WERI-Rb-1 (cell line): ENCODE data around the gene PPP2R2C.

Experiments
- DNase-seq: peaks from one replicate; pipeline ENCODE4 v3.0.0-alpha.2; 2020
- H3K27ac ChIP-seq: fragments of 250-450 bp; sonication (Bioruptor Pico); 2 replicates; pipeline ENCODE4 v1.5.1; 2020; ENCODE audit warnings: mild to moderate bottlenecking, moderate library complexity
- H3K27me3 ChIP-seq: fragments of 250-450 bp; sonication (Bioruptor Pico); 2 replicates; pipeline ENCODE4 v1.5.1; 2021; ENCODE audit warnings: mild to moderate bottlenecking, low read depth, moderate library complexity; ENCODE audit not compliant: insufficient read depth, severe bottlenecking
- H3K36me3 ChIP-seq: fragments of 250-450 bp; sonication (Bioruptor Pico); 2 replicates; pipeline ENCODE4 v1.5.1; 2020; ENCODE audit warnings: mild to moderate bottlenecking, moderate library complexity
- H3K4me3 ChIP-seq: 2 replicates; pipeline ENCODE4 v1.5.1; 2011; ENCODE audit warnings: low read depth, mild to moderate bottlenecking, control low read depth, low read length
- H3K9me3 ChIP-seq: fragments of 250-450 bp; sonication (Bioruptor Pico); 2 replicates; pipeline ENCODE4 v1.5.1; 2021; ENCODE audit warnings: mild to moderate bottlenecking, moderate library complexity; ENCODE audit not compliant: severe bottlenecking
- TF ChIP-seq, protein P1 (sequence below): IDR thresholded peaks from 2 replicates; pipeline ENCODE4 v1.5.1; 2011; ENCODE audit warnings: low read depth, mild to moderate bottlenecking, control low read depth, inconsistent platforms, low read length

The PPP2R2C gene

DNA sequence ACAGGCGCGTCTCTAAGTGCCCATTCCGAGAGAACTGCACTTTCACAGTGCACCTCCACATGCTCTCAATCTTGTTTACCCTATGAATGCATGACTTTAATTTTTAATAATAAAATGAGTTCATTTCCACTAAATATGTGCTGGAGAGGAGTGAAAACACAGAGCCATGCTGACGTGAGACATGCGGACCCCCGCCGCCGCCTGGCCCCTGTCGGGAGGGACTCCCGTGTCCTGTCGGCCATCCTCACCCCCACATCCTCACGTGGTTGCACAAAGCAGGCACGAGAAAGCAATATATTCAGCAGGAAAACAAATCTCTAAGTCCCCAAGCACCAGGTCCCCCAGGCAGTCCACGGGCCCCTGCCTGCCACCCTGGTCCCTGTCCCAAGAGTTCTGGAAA, 23.1 kb downstream of the PPP2R2C start:
- H3K36me3 ChIP-seq: no peaks in the 10 kb centered on the region
- H3K27me3 ChIP-seq: no peaks in the 10 kb centered on the region

DNA sequence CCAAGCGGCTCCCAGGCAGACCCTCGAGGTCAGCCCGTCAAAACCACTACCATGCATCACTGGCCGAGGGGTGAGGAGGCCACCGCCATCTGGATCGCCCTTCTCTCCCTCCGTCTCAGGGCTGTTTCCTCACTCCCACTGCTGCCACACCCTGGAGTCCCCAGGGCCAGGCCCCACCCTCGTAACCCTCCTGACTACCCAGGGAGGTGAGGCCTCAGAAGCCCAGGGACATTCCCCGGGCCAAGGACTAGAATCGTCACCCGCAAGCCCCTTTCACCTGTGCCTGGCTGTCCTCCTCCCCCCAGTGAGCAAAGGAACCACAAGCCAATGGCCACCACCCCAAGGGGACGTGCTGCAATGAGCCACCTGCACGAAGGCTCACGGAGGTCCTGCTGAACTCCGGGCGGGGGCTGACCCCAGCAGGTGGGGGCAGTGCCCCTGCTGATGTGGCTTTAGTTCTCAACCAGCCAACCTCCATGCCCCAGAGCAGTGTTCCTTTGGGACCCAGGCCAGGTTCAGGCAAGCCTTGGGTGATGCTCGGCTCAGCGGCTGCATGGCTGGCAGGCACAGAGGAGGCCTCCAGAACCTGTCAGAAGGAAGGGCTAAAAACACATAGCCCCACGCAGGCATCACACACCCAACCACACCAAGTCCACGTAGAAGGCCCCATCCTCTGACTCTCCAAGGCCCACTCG, 23.8 kb downstream of the PPP2R2C start:
- DNase-seq: no peak
- Histone ChIP-seq H3K4me3 (no peak overlapping the region), H3K36me3 (no peaks in the 10 kb centered on the region), H3K27ac (no peak overlapping the region), H3K27me3 (no peaks in the 10 kb centered on the region), H3K9me3 (no peaks in the 10 kb centered on the region)
- TF ChIP-seq, protein P1, sequence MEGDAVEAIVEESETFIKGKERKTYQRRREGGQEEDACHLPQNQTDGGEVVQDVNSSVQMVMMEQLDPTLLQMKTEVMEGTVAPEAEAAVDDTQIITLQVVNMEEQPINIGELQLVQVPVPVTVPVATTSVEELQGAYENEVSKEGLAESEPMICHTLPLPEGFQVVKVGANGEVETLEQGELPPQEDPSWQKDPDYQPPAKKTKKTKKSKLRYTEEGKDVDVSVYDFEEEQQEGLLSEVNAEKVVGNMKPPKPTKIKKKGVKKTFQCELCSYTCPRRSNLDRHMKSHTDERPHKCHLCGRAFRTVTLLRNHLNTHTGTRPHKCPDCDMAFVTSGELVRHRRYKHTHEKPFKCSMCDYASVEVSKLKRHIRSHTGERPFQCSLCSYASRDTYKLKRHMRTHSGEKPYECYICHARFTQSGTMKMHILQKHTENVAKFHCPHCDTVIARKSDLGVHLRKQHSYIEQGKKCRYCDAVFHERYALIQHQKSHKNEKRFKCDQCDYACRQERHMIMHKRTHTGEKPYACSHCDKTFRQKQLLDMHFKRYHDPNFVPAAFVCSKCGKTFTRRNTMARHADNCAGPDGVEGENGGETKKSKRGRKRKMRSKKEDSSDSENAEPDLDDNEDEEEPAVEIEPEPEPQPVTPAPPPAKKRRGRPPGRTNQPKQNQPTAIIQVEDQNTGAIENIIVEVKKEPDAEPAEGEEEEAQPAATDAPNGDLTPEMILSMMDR: no peak

More for the DNA sequence above, 23.1 kb downstream of the PPP2R2C start:
- no peak for DNase-seq
- Histone ChIP-seq H3K9me3 (no peaks in the 10 kb centered on the region), H3K27ac (no peak overlapping the region), H3K4me3 (no peak overlapping the region)
- TF ChIP-seq, protein P1: no peak

DNA sequence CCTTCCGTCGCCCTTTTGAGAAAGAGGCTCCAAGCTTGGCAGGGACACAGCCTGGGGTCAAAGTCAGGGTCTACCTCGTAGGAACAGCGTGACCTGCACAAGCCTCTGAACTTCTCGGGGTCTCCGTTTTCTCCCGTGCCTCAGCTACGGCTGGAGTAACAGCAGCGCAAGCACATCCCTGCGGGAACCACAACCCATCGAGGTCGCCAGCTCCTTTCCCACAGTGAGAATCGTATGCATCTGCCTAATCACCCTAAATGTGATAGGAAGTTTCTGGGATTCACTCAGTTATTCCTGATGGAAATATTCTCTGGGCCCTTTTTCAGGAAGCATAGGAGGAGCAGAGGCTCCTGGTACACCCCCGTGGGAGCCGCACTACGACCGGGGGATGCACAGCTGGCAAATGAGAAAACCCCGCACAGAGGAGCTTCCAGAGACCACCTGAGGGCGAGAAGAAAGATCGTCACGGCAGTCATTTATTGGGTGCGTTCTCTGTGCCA, 24.7 kb downstream of the PPP2R2C start:
- H3K36me3 ChIP-seq: no peaks in the 10 kb centered on the region
- H3K9me3 ChIP-seq: no peaks in the 10 kb centered on the region
- H3K27ac ChIP-seq: no peak overlapping the region
- no peak overlapping the region for H3K4me3 ChIP-seq
- DNase-seq: no peak
- H3K27me3 ChIP-seq: no peaks in the 10 kb centered on the region
- TF ChIP-seq, protein P1: no peak

DNA sequence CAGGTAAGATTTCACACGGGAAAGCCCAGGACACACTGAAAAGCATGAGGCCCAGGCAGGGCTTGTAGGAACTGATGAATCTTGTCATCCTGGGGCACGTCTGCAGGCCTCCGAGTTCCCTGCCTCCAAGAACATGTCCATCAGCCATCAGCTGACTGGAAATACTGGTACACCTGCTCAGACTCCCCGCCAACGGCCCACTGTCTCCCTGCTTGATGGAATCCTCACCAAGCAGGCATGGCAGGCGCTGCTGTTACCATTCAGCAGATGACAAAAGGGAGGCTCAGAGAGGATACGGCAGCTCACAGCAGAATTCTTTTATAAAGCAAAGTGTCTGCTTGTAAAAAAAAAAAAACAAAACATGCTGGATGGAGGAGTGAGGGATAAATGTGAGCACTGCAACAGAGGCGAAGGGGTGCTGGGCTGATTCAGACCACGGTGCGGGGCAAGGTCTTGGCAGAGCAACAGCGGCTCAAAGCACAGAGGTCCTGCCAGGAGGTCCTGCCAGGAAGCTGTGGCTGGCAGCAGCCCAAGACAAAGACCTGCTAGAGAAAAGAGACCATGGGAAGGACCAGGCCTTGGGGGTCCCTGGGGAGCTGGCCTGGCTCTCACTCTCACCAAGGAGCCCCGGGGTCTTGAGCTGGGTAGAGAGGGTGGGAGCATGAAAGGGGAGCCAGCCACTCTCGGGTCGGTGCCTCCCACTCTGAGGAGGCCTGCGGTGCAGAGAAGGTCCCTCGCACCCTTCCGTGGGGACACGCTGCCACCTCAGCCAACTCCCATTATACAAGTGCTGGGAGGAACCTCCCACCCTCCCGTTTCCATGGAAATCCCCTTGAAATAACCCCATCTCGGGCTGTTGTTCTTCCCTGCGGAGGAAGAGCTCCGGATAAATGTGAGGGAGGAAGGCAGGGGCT, 25.6 kb downstream of the PPP2R2C start:
- Histone ChIP-seq H3K27ac (no peak overlapping the region), H3K36me3 (no peaks in the 10 kb centered on the region), H3K9me3 (no peaks in the 10 kb centered on the region), H3K27me3 (no peaks in the 10 kb centered on the region), H3K4me3 (no peak overlapping the region)
- TF ChIP-seq, protein P1: no peak
- DNase-seq: no peak

DNA sequence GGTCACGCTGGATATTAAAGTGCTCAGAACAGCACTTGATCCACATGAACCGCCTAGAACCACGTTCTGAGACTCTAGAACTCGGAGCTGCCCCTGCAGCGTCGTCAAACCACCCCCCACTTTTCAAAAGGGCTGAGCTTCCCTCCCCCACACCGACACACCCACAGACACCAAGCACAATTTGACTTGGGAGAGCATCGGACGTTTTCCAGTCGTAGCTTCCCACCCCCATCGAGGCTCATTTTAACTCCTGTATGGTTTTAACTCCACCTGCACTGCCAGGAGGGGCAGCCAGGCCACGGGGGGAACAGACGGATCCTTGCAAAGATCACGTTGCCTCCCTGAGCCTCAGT, 26.3 kb downstream of the PPP2R2C start:
- Histone ChIP-seq H3K27me3 (no peaks in the 10 kb centered on the region), H3K4me3 (no peak overlapping the region)
- TF ChIP-seq, protein P1: no peak

More for the DNA sequence above, 26.3 kb downstream of the PPP2R2C start:
- no peaks in the 10 kb centered on the region for H3K9me3 ChIP-seq
- H3K36me3 ChIP-seq: no peaks in the 10 kb centered on the region
- no peak for DNase-seq
- no peak overlapping the region for H3K27ac ChIP-seq
